Gastroesophageal sphincter (tissue), 3 donors: ENCODE results near the gene C5orf15.

ENCODE experiments used
- POLR2A ChIP-seq, 2 donors: fragments of 450-650 bp; IDR thresholded peaks; one replicate each; pipeline ENCODE4 v1.6.1; 2017; ENCODE audit warnings: antibody characterized with exemption in 2 of 2, mild to moderate bottlenecking in 2 of 2, moderate library complexity in 1 of 2
- POLR2AphosphoS5 ChIP-seq: sonication (generic); formaldehyde crosslinking; IDR thresholded peaks from one replicate; pipeline ENCODE4 v1.6.1; 2017; ENCODE audit warnings: antibody characterized with exemption
- TF ChIP-seq, protein P1 (sequence below), 4 experiments: fragments of 200-600 bp in 2 of 4; fragments of 450-650 bp in 2 of 4; sonication (generic) in 1 of 4; IDR thresholded peaks; one replicate each; pipeline ENCODE4 v1.5.1; 2017 to 2019; ENCODE audit warnings: antibody characterized with exemption in 4 of 4, mild to moderate bottlenecking in 2 of 4, moderate library complexity in 2 of 4

DNA sequence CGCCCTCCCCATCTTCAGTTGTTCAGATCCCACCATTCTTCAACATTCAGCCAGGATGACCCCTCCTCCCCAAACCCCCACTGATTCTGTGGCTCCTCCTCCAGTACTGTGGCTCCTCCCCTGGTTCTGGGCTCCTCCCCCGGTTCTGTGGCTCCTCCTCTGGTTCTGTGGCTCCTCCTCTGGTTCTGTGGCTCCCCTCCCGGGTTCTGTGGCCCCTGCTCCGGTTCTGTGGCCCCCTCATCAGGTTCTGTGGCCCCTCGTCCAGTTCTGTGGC is 32.8 kb downstream of the C5orf15 start:
- TF ChIP-seq, protein P1, sequence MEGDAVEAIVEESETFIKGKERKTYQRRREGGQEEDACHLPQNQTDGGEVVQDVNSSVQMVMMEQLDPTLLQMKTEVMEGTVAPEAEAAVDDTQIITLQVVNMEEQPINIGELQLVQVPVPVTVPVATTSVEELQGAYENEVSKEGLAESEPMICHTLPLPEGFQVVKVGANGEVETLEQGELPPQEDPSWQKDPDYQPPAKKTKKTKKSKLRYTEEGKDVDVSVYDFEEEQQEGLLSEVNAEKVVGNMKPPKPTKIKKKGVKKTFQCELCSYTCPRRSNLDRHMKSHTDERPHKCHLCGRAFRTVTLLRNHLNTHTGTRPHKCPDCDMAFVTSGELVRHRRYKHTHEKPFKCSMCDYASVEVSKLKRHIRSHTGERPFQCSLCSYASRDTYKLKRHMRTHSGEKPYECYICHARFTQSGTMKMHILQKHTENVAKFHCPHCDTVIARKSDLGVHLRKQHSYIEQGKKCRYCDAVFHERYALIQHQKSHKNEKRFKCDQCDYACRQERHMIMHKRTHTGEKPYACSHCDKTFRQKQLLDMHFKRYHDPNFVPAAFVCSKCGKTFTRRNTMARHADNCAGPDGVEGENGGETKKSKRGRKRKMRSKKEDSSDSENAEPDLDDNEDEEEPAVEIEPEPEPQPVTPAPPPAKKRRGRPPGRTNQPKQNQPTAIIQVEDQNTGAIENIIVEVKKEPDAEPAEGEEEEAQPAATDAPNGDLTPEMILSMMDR (IDR thresholded peaks at IDR 0.05), result no peak
- TF ChIP-seq POLR2AphosphoS5 (no peak), POLR2A (IDR thresholded peaks at IDR 0.05) (no peak)
